ENCODE results near the gene CRY1.
A peak's percentile ranks its signal among the peaks of the same experiment; 100 is the strongest.
"Not testable (repeated sequence)": the region's sequence is repeated elsewhere in the genome, so short reads cannot be mapped to it uniquely, and the experiment has no call there.

Gene CRY1

GRCh38 chr12:107064687-107065086, 28.7 kb downstream of the CRY1 start:
- DNase-seq (ENCODE audit: low read depth, low spot score): no peak

GRCh38 chr12:107064243-107064642, 29.1 kb downstream of the CRY1 start:
- DNase-seq (ENCODE audit: low read depth, low spot score): no peak

GRCh38 chr12:107058190-107058589, 35.2 kb downstream of the CRY1 start:
- no peak for DNase-seq (ENCODE audit: low read depth, low spot score)

- no peak for DNase-seq (ENCODE audit: low read depth, low spot score)
These were observed 36.1 kb downstream of the CRY1 start for GRCh38 chr12:107057071-107057834.

- no peak for DNase-seq (ENCODE audit: low read depth, low spot score)
These were observed 39.6 kb downstream of the CRY1 start for GRCh38 chr12:107053709-107054108.

- no peak for DNase-seq (ENCODE audit: low read depth, low spot score)
These were observed 48.2 kb downstream of the CRY1 start for GRCh38 chr12:107045186-107045585.

- DNase-seq (ENCODE audit: low read depth, low spot score): no peak
These were observed 50.5 kb downstream of the CRY1 start for GRCh38 chr12:107042801-107043200.

- no peak for DNase-seq (ENCODE audit: low read depth, low spot score)
These were observed 57.6 kb downstream of the CRY1 start for GRCh38 chr12:107035733-107036132.

GRCh38 chr12:107033758-107034739, 59.3 kb downstream of the CRY1 start:
- no peak for DNase-seq (ENCODE audit: low read depth, low spot score)

- DNase-seq (ENCODE audit: low read depth, low spot score): no peak
These were observed 61.1 kb downstream of the CRY1 start for GRCh38 chr12:107032266-107032665.

GRCh38 chr12:107031061-107031460, 62.3 kb downstream of the CRY1 start:
- no peak for DNase-seq (ENCODE audit: low read depth, low spot score)

- DNase-seq (ENCODE audit: low read depth, low spot score): no peak
These were observed 64.3 kb downstream of the CRY1 start for GRCh38 chr12:107029081-107029480.

GRCh38 chr12:107027636-107028053, 65.7 kb downstream of the CRY1 start:
- peak; percentile 79 for DNase-seq (ENCODE audit: low read depth, low spot score)

GRCh38 chr12:107026806-107027635, 66.3 kb downstream of the CRY1 start:
- DNase-seq (ENCODE audit: low read depth, low spot score): peak; percentile 2

- DNase-seq (ENCODE audit: low read depth, low spot score): not testable (repeated sequence)
These were observed 67.0 kb downstream of the CRY1 start for GRCh38 chr12:107026356-107026755.

- no peak for DNase-seq (ENCODE audit: low read depth, low spot score)
These were observed 67.7 kb downstream of the CRY1 start for GRCh38 chr12:107025671-107026070.

GRCh38 chr12:107019546-107019945, 73.8 kb downstream of the CRY1 start:
- DNase-seq (ENCODE audit: low read depth, low spot score): no peak

GRCh38 chr12:107017042-107017441, 76.3 kb downstream of the CRY1 start:
- DNase-seq (ENCODE audit: low read depth, low spot score): no peak

- DNase-seq (ENCODE audit: low read depth, low spot score): no peak
These were observed 79.3 kb downstream of the CRY1 start for GRCh38 chr12:107014055-107014454.

GRCh38 chr12:107012736-107013425, 80.5 kb downstream of the CRY1 start:
- DNase-seq (ENCODE audit: low read depth, low spot score): no peak

GRCh38 chr12:107011519-107011918, 81.8 kb downstream of the CRY1 start:
- no peak for DNase-seq (ENCODE audit: low read depth, low spot score)
